Lung (tissue), 12 donors: ENCODE measurements around the gene TIMP3. TPM values are rescaled to one million over a fixed set of nuclear protein-coding genes. Genes with fewer than 3 reads are reported as not detected.

Experiments used
- ATAC-seq: fragments of 200-7000 bp; cut with Tn5 transposase; one replicate; pipeline ENCODE4 v1.9.1; 2020; ENCODE audit warnings: moderate number of reproducible peaks; ENCODE audit not compliant: insufficient read depth, low FRiP score
- DNase-seq, 3 donors: peaks; one replicate each; pipeline ENCODE4 v3.0.0-alpha.2; 2013 to 2017
- H3K27ac ChIP-seq, 2 donors: one replicate each; pipeline ENCODE4 v1.5.1; 2013; ENCODE audit warnings: mild to moderate bottlenecking in 2 of 2, moderate library complexity in 2 of 2, control low read depth in 1 of 2, inconsistent platforms in 1 of 2, low read depth in 1 of 2, low read length in 1 of 2
- H3K27me3 ChIP-seq, 3 donors: one replicate each; pipeline ENCODE4 v1.5.1; 2013; ENCODE audit warnings: low read length in 2 of 3; ENCODE audit not compliant: control insufficient read depth in 3 of 3, insufficient read depth in 3 of 3
- H3K36me3 ChIP-seq, 4 donors: one replicate each; pipeline ENCODE4 v1.5.1; 2013; ENCODE audit warnings: low read length in 4 of 4, mild to moderate bottlenecking in 1 of 4, moderate library complexity in 1 of 4; ENCODE audit not compliant: control insufficient read depth in 4 of 4, insufficient read depth in 4 of 4
- H3K4me1 ChIP-seq, 5 donors: one replicate each; pipeline ENCODE4 v1.5.1; 2013; ENCODE audit warnings: low read length in 5 of 5, mild to moderate bottlenecking in 2 of 5, moderate library complexity in 1 of 5; ENCODE audit not compliant: control insufficient read depth in 5 of 5, insufficient read depth in 5 of 5
- H3K4me3 ChIP-seq: one replicate; pipeline ENCODE4 v1.5.1; 2013; ENCODE audit warnings: mild to moderate bottlenecking, control low read depth, moderate library complexity
- H3K9ac ChIP-seq, 2 donors: one replicate each; pipeline ENCODE4 v1.5.1; 2013; ENCODE audit warnings: low read length in 2 of 2, control low read depth in 1 of 2; ENCODE audit not compliant: insufficient read depth in 1 of 2
- H3K9me3 ChIP-seq, 4 donors: one replicate each; pipeline ENCODE4 v1.5.1; 2013; ENCODE audit warnings: low read length in 3 of 4, mild to moderate bottlenecking in 1 of 4, moderate library complexity in 1 of 4; ENCODE audit not compliant: control insufficient read depth in 4 of 4, insufficient read depth in 3 of 4
- CTCF ChIP-seq: IDR thresholded peaks from 2 replicates; pipeline ENCODE4 v1.5.1; 2012; ENCODE audit warnings: mild to moderate bottlenecking; ENCODE audit errors: control extremely low read depth, extremely low read depth
- WGBS, 2 donors: extraction: QIAGEN DNeasy Blood & Tissue Kit; methylation state at CpG; one replicate each; pipeline ENCODE4 v1.1.7; 2013; 5-methylcytosine and 5-hydroxymethylcytosine counted together
- polyA plus RNA-seq, 2 donors: library from polyadenylated mRNA; stranded (reverse); fragments of 200-250 nt; gene quantifications; one replicate each; pipeline ENCODE4 v1.2.1, GENCODE V29; 2013
- total RNA-seq, 2 donors: library from RNA; depleted of rRNA in 1 of 2; stranded (reverse); fragments of >200 nt in 1 of 2; gene quantifications; one replicate each; pipeline ENCODE4 v1.2.1, GENCODE V29; 2014 to 2021
- donor health status: control.
- donor health status: control.
- donor health status: Bipolar disorder and iron deficiency.
- donor health status: healthy.
- donor health status: DM: yes; HTN: yes; CAD: no.

TIMP3 gene
- total and polyA plus RNA-seq, 4 donors: 129 to 547 (median 239) TPM

GRCh38 chr22:32862936-32863661 is 61.6 kb downstream of the TIMP3 start:
- H3K27me3 ChIP-seq: no peaks in the 10 kb centered on the region
- H3K27ac ChIP-seq: no peak overlapping the region
- DNase-seq (no peak), ATAC-seq (no peak)
- no peaks in the 10 kb centered on the region for H3K9me3 ChIP-seq
- no peak overlapping the region for H3K9ac ChIP-seq
- H3K4me1 ChIP-seq: peaks cover 0 to 4% (median 0%) of the 10 kb centered on the region in 5 donors
- H3K36me3 ChIP-seq: peaks cover 17 to 27% (median 21%) of the 10 kb centered on the region in 4 donors
- 81 to 88% methylated on average over 8 of the region's 8 CpGs for WGBS, 2 donors
- H3K4me3 ChIP-seq: no peak overlapping the region
- no peak for TF ChIP-seq CTCF

DNA sequence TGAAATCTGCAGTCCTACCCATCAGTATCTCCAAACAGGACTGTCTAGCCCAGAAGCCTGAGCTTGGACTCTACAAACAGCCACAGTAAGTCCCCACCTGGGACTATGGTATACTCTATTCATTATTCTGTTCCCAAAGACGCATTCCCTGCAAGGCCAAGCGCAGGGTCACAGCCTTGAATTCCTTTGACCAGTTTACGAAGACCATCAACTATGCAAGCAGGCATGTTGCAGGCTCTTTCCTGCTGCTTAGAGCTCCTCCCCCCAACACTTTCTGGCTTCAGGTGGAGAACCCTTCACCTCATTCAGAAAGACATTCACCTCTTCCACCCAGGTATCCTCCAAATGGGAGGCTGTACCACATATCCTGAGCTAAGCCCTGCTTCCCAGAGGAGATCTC is 62.5 kb downstream of the TIMP3 start:
- H3K36me3 ChIP-seq: peaks cover 10 to 19% (median 14%) of the 10 kb centered on the region in 4 donors
- no peak overlapping the region for H3K9ac ChIP-seq
- H3K4me3 ChIP-seq: no peak overlapping the region
- H3K27ac ChIP-seq: no peak overlapping the region
- DNase-seq (no peak), ATAC-seq (no peak)
- no peaks in the 10 kb centered on the region for H3K27me3 ChIP-seq
- 85 to 89% methylated on average over 3 of the region's 3 CpGs for WGBS, 2 donors
- TF ChIP-seq CTCF: no peak
- no peaks in the 10 kb centered on the region for H3K9me3 ChIP-seq
- H3K4me1 ChIP-seq: peaks cover 0 to 4% (median 0%) of the 10 kb centered on the region in 5 donors

DNA sequence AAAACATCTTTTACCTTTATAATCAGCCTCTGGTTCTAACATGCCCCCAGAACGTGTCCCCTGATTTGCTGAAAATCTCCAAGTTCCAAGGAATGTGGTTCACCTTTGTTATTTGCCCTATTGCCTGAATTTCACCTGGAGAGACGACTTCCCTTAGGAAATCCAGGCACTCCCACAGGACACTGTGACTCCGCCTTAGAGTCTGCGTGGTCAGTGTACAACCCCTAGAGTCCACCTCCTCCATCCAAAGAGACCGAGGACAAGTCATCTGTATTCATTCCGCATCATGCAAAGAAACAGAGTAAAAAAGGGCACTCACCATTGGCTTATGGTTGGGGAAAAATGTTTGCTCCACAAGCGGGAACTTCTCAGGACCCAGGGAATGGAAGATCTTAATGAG is 63.1 kb downstream of the TIMP3 start:
- DNase-seq (no peak), ATAC-seq (no peak)
- H3K9me3 ChIP-seq: no peaks in the 10 kb centered on the region
- peaks cover 9 to 14% (median 10%) of the 10 kb centered on the region in 4 donors for H3K36me3 ChIP-seq
- no peak for TF ChIP-seq CTCF
- H3K9ac ChIP-seq: no peak overlapping the region
- WGBS, 2 donors: 88 to 91% methylated on average over 7 of the region's 7 CpGs
- no peak overlapping the region for H3K4me3 ChIP-seq
- no peak overlapping the region for H3K27ac ChIP-seq
- peaks cover 0 to 4% (median 0%) of the 10 kb centered on the region in 5 donors for H3K4me1 ChIP-seq
- no peaks in the 10 kb centered on the region for H3K27me3 ChIP-seq

DNA sequence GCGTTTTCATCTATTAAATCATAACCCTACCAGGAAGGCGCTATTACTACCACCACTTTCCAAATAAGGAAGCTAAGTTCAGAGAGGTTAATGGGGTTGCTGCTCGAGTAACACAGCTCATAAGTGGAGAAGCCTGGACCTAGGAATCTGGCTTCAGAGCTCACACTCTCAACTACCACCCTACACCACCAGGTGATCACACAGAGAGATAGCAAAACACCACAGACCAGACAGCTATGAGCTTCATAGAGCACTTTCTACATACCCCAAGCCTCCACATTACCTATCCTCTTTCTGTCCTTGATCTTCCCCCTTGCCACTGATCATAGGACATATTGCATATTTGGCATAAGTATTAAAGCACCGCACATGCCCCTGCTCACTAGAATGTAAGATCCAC is 65.4 kb downstream of the TIMP3 start:
- peaks cover 0 to 2% (median 0%) of the 10 kb centered on the region in 4 donors for H3K9me3 ChIP-seq
- no peak for TF ChIP-seq CTCF
- peaks cover 0 to 2% (median 0%) of the 10 kb centered on the region in 4 donors for H3K36me3 ChIP-seq
- peaks cover 0 to 4% (median 0%) of the 10 kb centered on the region in 5 donors for H3K4me1 ChIP-seq
- no peak overlapping the region for H3K4me3 ChIP-seq
- H3K27ac ChIP-seq: no peak overlapping the region
- no peaks in the 10 kb centered on the region for H3K27me3 ChIP-seq
- DNase-seq (no peak), ATAC-seq (no peak)
- WGBS, 2 donors: 78 to 87% methylated on average over 4 of the region's 4 CpGs
- H3K9ac ChIP-seq: no peak overlapping the region
